HG02759 (cell line): ENCODE measurements around the gene TXNDC5.
A peak's percentile ranks its signal among the peaks of the same experiment; 100 is the strongest.
"Not testable (repeated sequence)": the region's sequence is repeated elsewhere in the genome, so short reads cannot be mapped to it uniquely, and the experiment has no call there.

Experiments
- ATAC-seq: cut with Tn5 transposase; IDR thresholded peaks from one replicate; pipeline ENCODE4 v1.9.1; 2021; ENCODE audit warnings: mild to moderate bottlenecking, moderate library complexity; ENCODE audit not compliant: unreplicated experiment

The TXNDC5 gene

DNA sequence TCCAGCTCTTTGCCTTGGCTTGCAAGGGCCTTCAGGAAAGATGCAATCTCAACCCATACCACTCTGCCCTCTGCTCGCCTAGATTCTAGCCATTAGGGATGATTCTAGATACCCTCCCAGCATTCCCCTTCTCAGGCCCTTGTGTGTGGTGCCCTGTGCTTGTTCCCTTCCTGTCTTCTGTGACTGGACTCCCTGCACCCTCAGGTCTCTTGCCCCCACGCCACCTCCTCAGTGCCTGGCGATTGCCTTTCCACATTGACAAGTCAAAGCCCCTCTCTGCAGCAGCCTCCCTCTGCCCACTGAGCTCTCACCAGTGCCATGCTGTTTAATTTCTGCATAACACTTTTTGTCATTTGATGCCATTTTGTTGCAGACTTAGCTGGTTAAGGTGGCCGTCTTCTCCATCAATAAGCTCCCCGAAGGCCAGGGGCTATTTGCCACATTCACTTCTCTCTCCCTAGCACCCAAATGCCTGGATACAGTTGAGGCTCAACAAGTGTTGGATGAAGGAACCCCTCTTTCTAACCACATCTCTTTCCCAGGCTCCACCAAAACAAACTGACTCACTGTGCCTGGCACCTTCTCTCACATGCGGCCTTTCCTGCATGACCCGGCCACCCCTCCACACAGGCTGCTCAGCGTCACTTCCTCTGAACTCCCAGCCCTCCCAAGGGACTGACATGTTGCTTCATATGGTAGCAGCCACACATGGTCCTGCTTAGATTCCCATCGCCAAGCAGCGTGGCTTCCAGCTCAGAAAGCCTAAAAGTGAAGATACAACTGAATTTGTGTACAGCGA lies 4.6 kb upstream of the TXNDC5 start:
- ATAC-seq, result no peak

DNA sequence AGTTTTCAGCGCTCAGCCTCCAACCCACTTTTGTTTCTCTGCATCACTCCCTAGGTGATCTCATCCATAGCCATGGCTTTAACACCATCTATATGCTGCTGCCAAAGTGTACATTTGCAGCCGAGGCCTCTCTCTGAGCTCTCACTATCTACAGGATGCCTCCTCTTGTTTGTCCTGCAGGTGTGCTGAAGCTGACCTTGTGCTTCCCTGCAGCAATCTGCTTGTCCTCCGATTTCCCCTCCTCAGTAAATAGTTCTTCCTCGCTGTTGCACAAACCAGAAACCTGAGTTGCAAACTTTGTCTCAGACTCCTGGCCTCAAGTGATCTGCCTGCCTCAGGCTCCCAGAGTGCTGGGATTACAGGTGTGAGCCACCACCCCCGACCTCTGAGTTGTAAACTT lies 3.7 kb upstream of the TXNDC5 start:
- no peak for ATAC-seq

DNA sequence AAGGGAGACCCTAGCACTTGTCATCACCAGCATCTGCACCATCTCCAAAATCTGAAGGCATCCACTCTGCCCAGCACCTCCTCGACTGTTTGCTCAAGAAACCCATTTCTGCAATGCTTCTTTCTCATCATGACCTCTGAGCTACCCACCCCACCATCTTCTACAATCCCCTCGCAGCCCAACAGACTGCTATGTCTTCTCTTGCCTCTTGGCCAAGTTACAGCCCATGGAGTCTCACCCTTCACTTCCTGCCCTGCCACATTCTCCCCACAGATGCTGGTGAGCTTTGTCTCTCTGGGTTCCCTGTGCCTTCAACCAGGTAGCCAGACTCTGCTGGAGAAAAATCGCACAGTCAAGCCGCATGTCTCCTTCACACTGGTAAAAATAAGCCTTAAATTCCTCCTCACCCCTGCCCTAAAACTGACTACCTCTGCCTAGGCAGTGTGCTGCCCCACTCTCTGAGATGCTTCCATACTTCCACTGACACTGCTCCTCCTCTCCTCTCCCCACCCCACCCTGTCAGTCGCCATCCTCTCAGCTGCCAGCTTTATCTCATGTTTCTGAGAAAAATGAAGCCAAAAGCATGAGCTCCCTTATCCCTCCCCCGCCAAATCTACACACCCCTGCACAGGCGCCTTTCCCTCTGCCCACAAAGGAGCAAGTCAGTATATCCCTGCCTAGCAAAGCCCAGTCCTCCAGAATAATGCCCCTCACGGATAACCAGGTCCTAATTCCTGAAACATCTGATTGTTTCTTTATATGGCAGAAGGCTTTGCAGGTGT lies 2.3 kb upstream of the TXNDC5 start:
- no peak for ATAC-seq

DNA sequence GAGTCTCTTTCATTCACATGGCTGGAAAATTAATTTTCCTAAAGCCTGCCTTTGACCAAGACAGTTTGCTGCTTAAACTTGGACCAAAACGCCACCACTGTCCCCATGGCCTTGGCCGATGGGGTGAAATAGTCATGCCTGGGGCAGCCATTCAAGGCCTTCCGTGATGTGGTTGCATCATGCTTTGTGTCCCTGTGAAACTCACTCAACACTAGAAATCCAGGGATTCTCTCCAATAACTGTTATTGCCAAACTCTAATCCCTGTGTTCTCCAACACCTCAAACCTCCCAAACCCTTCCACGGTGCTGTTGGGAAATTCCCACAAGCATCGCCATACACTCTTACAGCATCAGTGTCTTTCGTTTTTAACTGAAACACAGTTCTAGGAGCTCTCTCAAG lies 1.4 kb upstream of the TXNDC5 start:
- ATAC-seq, result no peak

DNA sequence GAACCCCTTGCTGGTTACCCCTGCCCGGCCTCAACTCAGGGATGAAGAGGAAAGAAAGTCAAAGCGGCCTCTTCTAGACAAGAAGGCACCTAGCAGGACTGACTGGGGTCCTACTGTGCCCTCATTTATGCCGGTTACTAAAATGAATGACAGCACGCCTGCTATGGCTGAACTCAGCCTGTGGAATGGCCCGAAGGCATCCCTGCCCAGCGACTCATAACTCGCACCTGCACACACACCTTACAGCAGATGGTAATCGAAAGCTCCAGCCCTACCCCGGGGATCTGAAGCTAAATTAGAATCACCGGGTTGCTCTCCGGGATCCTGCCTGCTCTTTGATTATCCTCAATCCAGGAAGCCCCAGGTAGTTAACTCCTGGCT lies 747 bp upstream of the TXNDC5 start:
- no peak for ATAC-seq

DNA sequence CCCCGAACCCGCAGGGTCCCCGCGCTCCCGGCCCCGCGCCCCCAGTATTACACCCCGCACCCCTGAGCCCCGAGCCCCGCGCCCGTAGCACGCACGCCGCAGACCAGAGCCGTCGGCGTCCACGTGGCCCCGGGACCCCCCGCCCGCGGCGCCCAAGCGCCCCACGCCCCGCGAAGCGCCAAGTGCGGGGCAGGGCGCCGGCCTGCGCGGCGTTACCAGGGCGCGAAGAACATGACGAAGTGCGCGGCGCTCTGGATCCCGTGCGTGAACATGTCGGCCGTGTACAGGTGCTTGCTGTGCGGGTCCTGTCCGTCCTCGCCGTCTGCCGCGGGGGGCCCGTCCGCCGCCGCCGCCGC lies 312 bp downstream of the TXNDC5 start:
- ATAC-seq, result peak; percentile 34

DNA sequence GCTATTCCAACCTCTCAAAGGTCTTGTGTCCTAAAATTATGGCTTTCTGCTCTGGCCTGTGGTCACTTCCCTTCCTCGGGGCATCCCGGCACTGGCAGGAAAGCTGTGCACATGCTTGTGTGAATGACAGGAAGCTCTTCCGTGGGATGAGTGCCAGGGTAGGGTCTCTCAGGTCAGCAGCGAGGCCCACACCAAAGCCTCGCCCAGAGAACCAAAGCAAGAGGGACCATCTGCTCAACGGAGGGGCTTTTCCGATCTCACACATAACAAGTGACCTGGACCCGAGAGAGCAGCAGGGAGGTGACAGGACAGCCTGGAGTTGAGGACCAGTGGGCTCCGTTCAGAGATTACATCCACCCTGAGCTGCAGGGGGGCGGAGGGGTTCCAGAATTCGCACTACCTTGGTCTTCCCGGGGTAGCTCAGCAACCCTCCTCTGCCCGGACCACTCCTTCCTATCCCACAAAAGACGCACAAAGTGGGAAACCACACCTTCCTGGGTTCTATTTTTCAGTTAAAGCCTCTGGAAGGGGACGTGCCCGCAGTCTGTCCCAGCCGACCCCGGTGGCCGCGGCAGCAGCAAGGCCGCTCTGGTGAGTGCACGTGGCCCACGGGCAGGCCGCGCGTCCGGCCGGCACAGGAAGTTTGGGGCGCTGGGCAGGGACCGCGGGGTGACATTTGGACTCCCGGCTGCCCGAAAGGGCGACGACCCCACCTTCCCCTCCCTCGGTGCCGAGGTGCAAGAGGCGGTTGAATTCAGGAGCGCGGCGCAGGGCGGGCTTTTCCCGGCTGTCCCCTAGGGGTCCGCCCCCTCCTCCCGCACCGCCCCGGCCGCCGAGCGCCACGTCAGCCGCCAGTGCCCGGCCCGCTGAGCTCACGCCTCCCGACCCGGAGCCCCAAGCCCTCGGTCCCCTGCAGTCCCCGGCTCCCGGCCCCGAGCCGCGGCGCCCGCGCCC lies 988 bp downstream of the TXNDC5 start:
- peak; percentile 41 for ATAC-seq

DNA sequence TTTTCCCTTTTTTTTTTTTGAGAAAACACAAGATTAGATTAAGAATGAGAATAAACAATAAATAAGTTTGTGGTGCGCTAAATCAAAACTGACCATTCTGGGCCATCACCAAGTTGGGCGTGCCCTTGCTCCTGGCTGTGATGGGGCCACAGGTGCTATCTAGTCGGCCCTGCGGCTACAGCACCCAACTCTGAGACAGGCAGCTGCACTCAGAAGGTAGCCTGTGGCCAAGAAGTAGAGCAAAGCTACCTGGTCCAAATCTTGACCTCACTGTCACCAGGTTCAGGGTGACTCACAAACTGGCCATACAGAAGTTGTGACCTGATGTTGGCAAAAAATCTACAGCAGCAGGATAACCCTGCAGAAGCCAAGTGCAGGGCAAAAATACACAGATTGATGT lies 3.4 kb downstream of the TXNDC5 start:
- no peak for ATAC-seq

DNA sequence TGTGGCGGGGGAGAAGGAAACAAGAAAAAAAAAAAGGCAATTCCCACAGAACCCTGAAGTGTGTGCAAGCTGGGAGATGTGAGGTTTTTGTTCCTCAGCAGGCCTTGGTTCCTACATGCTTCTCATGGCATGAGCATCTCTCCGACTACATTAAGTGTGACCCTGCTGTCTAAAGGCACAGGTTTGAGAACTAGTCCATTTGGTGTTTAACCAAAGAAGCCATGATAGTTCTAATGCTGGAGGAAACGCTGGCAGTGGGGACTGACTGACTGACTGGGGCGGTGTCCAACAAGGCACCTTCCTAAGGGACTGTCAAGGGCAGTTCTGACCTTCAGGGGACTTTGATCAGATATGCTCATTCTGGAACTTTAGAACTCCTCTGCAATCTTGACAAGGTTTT lies 3.8 kb downstream of the TXNDC5 start:
- ATAC-seq, result no peak

DNA sequence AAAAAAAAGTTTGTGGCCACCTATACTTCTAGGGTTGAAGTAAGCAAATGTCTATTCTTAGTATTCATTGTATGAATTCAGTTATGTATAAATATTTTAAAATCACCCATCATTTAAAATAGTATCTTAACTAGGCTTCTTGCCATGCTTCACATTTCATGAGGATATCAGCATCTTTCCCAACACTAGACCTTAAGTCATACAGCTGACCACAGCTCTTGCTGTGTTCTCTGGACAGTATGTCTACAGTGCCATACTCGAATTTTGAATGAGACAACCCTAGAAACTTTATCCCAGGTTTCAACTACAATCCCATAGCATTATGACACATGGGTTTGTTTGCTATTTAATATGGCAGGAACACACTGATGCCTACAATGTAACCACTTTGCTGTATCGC lies 5.2 kb downstream of the TXNDC5 start:
- no peak for ATAC-seq

DNA sequence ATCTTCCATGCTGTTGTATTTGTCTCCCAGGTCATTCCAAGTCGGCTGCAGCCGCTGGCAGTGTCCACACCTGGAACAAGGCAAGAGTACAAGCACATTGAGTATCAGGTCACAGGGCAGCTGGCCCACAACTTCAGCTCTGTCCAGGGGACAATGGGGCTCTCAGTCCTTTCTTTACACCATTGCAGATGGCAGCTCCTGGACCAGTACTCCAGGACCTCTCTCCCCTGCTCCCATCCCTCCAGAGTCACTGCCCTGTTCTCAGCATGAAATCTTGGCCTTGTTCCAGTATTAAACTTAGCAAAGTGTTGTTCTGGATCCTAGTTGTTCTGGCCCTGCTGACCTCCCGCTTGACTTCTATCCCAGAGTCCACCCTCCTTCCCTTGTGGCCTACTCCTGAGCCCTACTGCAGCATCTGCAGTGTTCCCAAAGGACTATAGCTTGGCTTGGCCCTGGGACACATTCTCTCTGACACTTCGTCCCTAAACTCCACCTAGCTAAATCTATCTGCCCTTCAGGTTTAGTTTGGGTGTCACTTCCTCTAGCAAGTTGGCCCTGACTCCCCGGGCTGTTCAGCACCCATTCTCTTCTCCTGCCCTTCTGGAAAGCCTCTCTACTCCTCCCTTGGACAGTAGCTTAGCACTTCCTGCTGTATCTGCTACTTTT lies 5.8 kb downstream of the TXNDC5 start:
- no peak for ATAC-seq

DNA sequence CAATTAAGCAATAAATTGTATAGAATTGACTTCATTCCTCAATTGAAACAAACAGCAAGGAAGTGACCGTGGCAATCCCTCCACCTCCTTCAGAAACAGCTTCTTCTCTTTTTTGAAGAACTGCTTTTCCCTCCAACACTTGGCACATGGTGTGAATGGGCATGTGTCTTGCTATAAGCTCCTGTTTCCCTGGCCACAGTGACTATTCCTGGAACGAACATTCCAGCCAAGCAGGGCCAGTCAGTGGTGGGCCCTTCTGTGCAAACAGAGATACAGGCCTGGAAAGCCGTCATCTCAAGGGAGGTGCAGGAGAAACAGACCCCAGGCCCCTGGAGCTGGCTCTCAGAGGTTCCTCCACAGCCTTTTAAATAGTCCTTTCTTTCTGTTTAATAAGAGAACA lies 6.9 kb downstream of the TXNDC5 start:
- no peak for ATAC-seq

DNA sequence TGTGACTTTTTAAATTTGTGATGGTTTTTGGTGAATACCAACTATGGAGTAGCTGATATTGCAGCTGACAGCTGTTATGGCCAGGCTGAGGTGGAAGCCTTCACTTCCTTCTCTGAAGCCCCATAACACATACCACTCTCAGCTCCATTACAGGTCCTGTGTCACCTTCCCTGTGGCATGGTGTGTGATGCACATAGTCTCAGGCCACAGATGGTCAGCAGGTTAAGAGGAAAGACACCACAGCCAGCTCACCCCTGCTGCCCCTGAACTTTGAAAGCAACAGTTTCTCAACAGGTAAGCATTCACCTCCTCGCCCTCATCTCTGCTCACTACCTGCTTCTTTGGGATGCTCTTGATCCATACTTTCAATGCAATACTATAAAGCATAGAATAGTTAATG lies 7.7 kb downstream of the TXNDC5 start:
- no peak for ATAC-seq

DNA sequence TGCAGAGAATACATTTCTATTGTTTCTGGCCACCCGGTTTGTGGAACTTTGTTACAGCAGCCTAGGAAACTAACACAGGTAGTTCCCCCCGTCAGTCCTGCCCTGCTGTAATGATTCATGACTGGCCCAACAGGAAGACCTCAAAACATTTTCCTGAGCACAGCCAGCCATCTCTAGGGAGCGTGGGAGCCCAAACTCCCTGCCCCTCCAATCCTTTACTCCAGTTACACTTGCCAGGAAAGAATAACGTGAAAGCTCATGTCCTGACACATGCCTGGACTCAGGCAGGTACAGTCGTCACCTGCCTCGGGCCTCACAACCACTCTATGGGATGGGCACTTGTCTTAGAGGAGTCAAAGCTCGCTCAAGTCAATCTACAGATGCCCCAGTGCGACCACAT lies 8.4 kb downstream of the TXNDC5 start:
- ATAC-seq, result no peak

DNA sequence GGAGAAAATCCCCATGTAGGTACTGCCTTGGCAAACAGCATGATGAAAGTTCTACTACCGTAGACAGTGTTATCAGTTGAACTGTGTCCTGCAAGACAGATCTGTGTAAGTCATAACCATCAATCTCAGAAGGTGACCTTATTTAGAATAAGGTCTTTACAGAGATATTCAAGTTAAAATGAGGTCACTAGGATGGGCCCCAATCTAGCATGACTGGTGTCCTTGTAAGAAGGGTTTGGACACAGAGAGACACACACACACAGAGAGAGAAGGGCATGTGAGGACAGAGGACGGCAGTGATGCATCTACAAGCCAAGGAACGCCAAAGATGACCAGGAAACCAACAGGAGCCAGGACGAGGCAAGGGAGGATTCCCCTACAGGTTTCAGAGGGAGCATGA lies 8.8 kb downstream of the TXNDC5 start:
- no peak for ATAC-seq

DNA sequence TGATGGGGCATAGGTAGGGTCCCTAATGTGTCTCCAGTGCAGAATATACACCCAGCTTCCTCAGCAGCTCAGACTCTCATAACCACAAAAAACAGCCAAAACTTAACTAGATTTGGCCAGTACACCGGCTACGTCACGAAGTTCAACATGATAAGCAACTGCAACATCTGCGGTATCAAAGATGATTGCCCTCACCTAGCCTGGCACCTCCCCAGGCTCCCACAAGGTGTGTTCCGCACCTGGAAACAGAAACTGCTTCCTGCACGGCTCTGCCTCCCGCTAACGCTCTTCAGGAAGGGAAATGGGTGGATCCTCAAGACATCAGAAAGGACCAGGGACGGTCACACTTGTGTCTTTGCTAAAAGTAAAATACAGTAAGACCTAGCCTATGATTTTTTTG lies 9.5 kb downstream of the TXNDC5 start:
- ATAC-seq, result peak; percentile 3

DNA sequence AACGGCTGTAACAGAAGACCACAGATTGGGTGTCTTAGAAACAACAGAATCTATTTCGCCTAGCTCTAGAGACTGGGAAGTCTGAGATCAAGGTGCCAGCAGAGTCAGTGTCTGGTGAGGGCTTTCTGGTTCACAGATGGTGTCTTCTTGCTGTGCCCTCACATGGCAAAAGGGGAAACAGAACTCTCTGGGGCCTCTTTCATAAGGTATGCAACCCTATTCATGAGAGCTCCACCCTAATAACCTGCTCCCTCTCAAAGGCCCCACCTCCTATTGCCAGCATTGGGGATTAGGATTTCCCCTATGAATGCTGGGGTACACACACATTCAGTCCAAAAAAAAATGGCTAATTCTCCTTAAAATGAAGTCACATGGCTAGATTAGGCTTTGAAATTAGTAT lies 10.0 kb downstream of the TXNDC5 start:
- ATAC-seq, result peak; percentile 47

DNA sequence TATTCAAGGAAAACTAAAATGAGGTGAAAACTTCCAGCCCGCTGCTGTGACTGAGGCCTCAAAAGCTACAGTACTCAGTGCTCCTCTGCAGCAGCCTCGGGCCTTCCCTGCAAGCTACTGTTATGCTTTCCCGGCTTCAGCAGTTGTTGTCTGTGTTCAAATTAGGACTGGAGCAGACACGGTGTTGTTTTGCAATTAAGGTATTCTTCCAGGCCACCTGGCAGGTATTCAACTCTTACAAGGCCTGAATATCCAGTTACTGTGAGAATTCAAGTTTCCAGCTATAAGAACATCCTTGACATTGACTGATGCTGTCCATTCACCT lies 10.7 kb downstream of the TXNDC5 start:
- ATAC-seq, result no peak

DNA sequence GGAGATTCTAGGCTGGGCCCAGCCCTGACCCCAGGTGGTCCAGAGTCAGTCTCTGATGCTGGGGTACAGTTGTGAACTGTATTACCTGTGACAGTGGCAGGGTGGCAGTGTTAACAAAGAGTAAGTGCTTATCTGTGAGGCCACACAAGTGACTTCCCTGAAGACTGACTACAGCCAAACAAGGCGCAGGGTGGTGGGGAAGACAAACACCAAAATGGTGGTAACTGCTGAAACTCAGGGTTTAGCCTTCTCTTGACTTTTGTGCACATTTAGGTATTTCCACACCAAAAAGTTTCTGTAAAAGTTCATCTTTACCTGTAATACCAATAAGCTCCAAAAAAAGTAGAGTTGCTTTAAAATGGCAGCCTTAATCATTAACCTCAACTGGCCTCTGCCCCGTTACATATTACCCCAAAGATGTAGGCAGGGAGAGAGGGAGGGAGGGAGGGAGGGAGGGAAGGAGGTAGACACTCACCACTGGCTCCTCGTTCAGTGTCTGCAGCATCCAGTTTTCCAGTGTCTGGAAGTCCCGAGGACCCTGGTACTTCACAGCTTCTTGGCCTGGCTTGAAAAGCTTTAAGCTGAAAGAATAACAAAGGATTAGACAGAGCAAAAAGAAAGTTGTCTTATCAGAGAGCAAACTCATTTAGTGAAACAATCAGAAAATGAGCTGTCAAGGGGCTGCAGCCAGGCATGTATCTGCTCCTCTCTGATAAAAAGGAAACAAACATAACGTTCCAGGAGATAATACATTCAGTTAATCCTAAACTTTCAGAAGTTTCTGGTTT lies 11.3 kb downstream of the TXNDC5 start:
- ATAC-seq, result peak; percentile 43

DNA sequence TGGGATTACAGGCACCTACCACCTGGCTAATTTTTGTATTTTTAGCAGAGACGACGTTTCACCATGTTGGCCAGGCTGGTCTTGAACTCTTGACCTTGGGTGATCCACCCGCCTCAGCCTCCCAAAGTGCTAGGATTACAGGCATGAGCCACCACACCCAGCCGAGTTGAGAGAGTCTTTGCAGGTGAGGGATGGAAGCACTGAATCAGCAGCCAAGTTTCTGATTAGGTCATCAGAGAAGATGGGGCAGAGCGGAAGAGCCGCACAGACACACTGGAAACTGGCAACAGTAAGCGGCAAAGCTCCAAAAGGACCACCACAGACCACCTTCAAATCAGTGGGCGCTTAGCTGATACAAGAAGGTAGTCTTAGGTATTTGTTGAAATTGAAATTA lies 12.4 kb downstream of the TXNDC5 start:
- ATAC-seq, result not testable (repeated sequence)
